GM12874 (cell line): ENCODE results near the gene PKN1.

Source experiments
- CTCF ChIP-seq: IDR thresholded peaks from 2 replicates; pipeline ENCODE4 v1.5.1; 2011; ENCODE audit warnings: low read depth, mild to moderate bottlenecking, control low read depth, low read length, moderate library complexity; ENCODE audit not compliant: insufficient read depth

The PKN1 gene

GRCh38 chr19:14519245-14519859 lies 86.2 kb downstream of the PKN1 start:
- TF ChIP-seq CTCF, result no peak

GRCh38 chr19:14519860-14520407 lies 86.8 kb downstream of the PKN1 start:
- TF ChIP-seq CTCF, result no peak

- TF ChIP-seq CTCF, result no peak
These were observed 87.4 kb downstream of the PKN1 start for GRCh38 chr19:14520543-14520942.
